HepG2 (cell line): ENCODE results near the gene KLHL35. TPM values are rescaled to one million over a fixed set of nuclear protein-coding genes. Genes with fewer than 3 reads are reported as not detected.

Experiments used
- ATF5 ChIP-seq: sonication (generic); formaldehyde crosslinking; IDR thresholded peaks from 2 replicates; pipeline ENCODE4 v1.4.0; 2020; ENCODE audit warnings: mild to moderate bottlenecking, low read depth, missing genetic modification reagents
- ELF1 ChIP-seq: sonication (generic); formaldehyde crosslinking; IDR thresholded peaks from 2 replicates; pipeline ENCODE4 v1.4.0; 2020; ENCODE audit warnings: missing genetic modification reagents
- HBP1 ChIP-seq: IDR thresholded peaks from 2 replicates; pipeline ENCODE4 v1.6.1; 2016; ENCODE audit warnings: low read depth, control low read depth
- MAZ ChIP-seq, 2 experiments: sonication (generic) in 1 of 2; formaldehyde crosslinking in 1 of 2; IDR thresholded peaks; 2 replicates each; pipeline versions ENCODE4 v1.5.0 to v1.6.1; 2012 to 2020; ENCODE audit warnings: low read depth in 2 of 2, mild to moderate bottlenecking in 2 of 2, borderline replicate concordance in 1 of 2, improper control_type of control experiment in 1 of 2, low read length in 1 of 2, missing genetic modification reagents in 1 of 2, moderate library complexity in 1 of 2
- MEIS1 ChIP-seq: sonication (generic); formaldehyde crosslinking; IDR thresholded peaks from 2 replicates; pipeline ENCODE4 v1.9.0; 2021; ENCODE audit warnings: mild to moderate bottlenecking, missing genetic modification reagents, moderate library complexity, borderline replicate concordance
- MTA3 ChIP-seq: sonication (generic); formaldehyde crosslinking; IDR thresholded peaks from 2 replicates; pipeline ENCODE4 v1.4.0; 2020; ENCODE audit warnings: missing genetic modification reagents
- MXI1 ChIP-seq: IDR thresholded peaks from 3 replicates; pipeline ENCODE4 v1.6.1; 2012; ENCODE audit warnings: low read depth, low read length, inconsistent platforms, borderline replicate concordance
- POLR2A ChIP-seq, 2 experiments: IDR thresholded peaks; 2 replicates each; pipeline ENCODE4 v1.6.1; 2011; ENCODE audit warnings: low read depth in 2 of 2, low read length in 2 of 2, mild to moderate bottlenecking in 1 of 2, moderate library complexity in 1 of 2; ENCODE audit not compliant: insufficient read depth in 1 of 2
- RAD51 ChIP-seq: fragments of 450-650 bp; IDR thresholded peaks from 2 replicates; pipeline ENCODE4 v1.6.1; 2016; ENCODE audit warnings: borderline replicate concordance
- SAFB2 ChIP-seq: sonication (generic); formaldehyde crosslinking; IDR thresholded peaks from 2 replicates; pipeline ENCODE4 v1.5.1; 2020; ENCODE audit warnings: missing genetic modification reagents, low read depth, mild to moderate bottlenecking, borderline replicate concordance
- SP4 ChIP-seq: sonication (generic); formaldehyde crosslinking; IDR thresholded peaks from 2 replicates; pipeline ENCODE4 v1.8.1; 2023; ENCODE audit warnings: mild to moderate bottlenecking, missing genetic modification reagents
- SPEN ChIP-seq: sonication (generic); formaldehyde crosslinking; IDR thresholded peaks from 2 replicates; pipeline ENCODE4 v1.5.1; 2020; ENCODE audit warnings: low read depth, mild to moderate bottlenecking, missing genetic modification reagents
- TEAD3 ChIP-seq: optimal IDR thresholded peaks from 2 replicates; pipeline ENCODE3; 2016; ENCODE audit warnings: borderline replicate concordance
- ZKSCAN8 ChIP-seq: IDR thresholded peaks from 2 replicates; pipeline ENCODE4 v1.6.1; 2016; ENCODE audit warnings: borderline replicate concordance, missing genetic modification reagents, missing compliant biosample characterization
- polyA plus RNA-seq, 8 experiments: library from polyadenylated mRNA; depleted of rRNA in 3 of 8; stranded (reverse) in 7 of 8; unstranded in 1 of 8; fragments of >200 nt; fragmentation: Illumina TruSeq in 4 of 8; extraction: Trizol in 4 of 8; gene quantifications; 2 replicates each; pipeline versions ENCODE4 v1.2.1 to v1.2.3, GENCODE V29; 2011 to 2016; ENCODE audit warnings: low read depth in 4 of 8, missing spikeins in 1 of 8, mixed read lengths in 1 of 8; ENCODE audit not compliant: insufficient read depth in 1 of 8
- total RNA-seq, 5 experiments: library from RNA; depleted of rRNA; stranded (reverse); fragments of >200 nt; fragmentation: Illumina TruSeq; extraction: Trizol; gene quantifications; 2 replicates each; pipeline ENCODE4 v1.2.3, GENCODE V29; 2016; ENCODE audit warnings: low read depth in 1 of 5
- TF ChIP-seq, protein P1 (sequence below): sonication (generic); formaldehyde crosslinking; IDR thresholded peaks from 2 replicates; pipeline ENCODE4 v1.4.0; 2020; ENCODE audit warnings: low read depth, mild to moderate bottlenecking, missing genetic modification reagents
- TF ChIP-seq, protein P2 (sequence below): IDR thresholded peaks from 2 replicates; pipeline ENCODE4 v1.6.1; 2016; ENCODE audit warnings: control low read depth
- TF ChIP-seq, protein P3 (sequence below): IDR thresholded peaks from 2 replicates; pipeline ENCODE4 v1.6.1; 2016; ENCODE audit warnings: low read depth
- TF ChIP-seq, protein P4 (sequence below): sonication (generic); formaldehyde crosslinking; IDR thresholded peaks from 2 replicates; pipeline ENCODE4 v1.4.0; 2020; ENCODE audit warnings: missing genetic modification reagents, borderline replicate concordance

KLHL35 gene
- total and polyA plus RNA-seq, 2 of the 13 experiments (the other 11 are each of a cell fraction or from before 2014, with no cell fraction given): not detected

DNA sequence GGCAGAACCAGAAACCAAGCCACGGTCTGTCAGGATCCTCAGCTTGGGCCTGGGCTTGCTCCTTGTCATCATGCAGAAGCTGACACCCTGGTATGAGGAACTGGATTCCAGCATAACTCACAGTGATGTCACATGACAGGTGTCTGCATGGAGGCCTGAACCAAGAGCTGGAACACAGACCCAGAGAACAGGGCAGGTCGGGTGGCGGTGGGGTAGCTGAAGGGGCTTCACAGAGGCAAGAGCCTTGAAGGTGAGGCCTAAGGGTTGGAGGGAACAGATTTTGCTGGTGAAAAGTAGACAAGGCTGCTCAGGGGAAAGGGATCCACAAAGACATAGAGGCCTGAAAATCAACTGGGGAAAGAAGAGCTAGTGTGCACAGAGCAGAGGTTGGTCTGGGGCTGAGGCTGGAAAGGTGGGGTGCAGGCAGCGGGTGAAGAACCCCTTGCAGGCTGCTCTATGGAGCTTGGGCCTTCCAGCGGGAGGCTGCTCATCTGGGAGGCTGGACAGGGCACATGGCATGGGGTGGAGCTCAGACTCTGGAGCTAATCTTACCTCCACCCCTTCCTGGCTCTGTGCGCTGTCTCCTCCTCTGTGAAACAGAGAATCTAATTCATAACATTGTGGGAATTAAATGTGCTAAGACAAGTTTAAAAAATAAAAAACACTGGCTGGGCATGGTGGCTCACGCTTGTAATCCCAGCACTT, 52.1 kb downstream of the KLHL35 start (continued):
- TF ChIP-seq ELF1 (CRISPR knock-in tag) (peak; percentile 69), HBP1 (CRISPR knock-in tag) (0 out of 2 replicates have a peak, but pooled peaks have one; percentile 39), MAZ (IDR thresholded peaks at IDR 0.05; ENCODE audit: borderline replicate concordance, low read depth, low read length) (no peak), MAZ (CRISPR knock-in tag; IDR thresholded peaks at IDR 0.05; ENCODE audit: low read depth) (no peak), POLR2A (IDR thresholded peaks at IDR 0.05; ENCODE audit: insufficient read depth in 1 of 2, low read depth in 2 of 2, low read length in 2 of 2) (no peak), TEAD3 (peak; percentile 100), SPEN (CRISPR knock-in tag) (0 out of 2 replicates have a peak, but pooled peaks have one; percentile 27), ZKSCAN8 (CRISPR knock-in tag) (0 out of 2 replicates have a peak, but pooled peaks have one; percentile 33), RAD51 (peak; percentile 39; the same call in 1 of the 2 replicates), SP4 (CRISPR knock-in tag) (0 out of 2 replicates have a peak, but pooled peaks have one; percentile 16), ATF5 (no peak), SAFB2 (CRISPR knock-in tag) (no peak), MXI1 (peak; percentile 35; the same call in 1 of the 3 replicates), MEIS1 (CRISPR knock-in tag) (no peak; the same call in 1 of the 2 replicates), MTA3 (no peak)
- TF ChIP-seq, protein P1, sequence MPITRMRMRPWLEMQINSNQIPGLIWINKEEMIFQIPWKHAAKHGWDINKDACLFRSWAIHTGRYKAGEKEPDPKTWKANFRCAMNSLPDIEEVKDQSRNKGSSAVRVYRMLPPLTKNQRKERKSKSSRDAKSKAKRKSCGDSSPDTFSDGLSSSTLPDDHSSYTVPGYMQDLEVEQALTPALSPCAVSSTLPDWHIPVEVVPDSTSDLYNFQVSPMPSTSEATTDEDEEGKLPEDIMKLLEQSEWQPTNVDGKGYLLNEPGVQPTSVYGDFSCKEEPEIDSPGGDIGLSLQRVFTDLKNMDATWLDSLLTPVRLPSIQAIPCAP (CRISPR knock-in tag): no peak
- TF ChIP-seq, protein P2, sequence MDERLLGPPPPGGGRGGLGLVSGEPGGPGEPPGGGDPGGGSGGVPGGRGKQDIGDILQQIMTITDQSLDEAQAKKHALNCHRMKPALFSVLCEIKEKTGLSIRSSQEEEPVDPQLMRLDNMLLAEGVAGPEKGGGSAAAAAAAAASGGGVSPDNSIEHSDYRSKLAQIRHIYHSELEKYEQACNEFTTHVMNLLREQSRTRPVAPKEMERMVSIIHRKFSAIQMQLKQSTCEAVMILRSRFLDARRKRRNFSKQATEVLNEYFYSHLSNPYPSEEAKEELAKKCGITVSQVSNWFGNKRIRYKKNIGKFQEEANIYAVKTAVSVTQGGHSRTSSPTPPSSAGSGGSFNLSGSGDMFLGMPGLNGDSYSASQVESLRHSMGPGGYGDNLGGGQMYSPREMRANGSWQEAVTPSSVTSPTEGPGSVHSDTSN: peak; percentile 57
- TF ChIP-seq, protein P3, sequence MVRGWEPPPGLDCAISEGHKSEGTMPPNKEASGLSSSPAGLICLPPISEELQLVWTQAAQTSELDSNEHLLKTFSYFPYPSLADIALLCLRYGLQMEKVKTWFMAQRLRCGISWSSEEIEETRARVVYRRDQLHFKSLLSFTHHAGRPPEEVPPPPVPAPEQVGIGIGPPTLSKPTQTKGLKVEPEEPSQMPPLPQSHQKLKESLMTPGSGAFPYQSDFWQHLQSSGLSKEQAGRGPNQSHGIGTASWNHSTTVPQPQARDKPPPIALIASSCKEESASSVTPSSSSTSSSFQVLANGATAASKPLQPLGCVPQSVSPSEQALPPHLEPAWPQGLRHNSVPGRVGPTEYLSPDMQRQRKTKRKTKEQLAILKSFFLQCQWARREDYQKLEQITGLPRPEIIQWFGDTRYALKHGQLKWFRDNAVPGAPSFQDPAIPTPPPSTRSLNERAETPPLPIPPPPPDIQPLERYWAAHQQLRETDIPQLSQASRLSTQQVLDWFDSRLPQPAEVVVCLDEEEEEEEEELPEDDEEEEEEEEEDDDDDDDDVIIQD (CRISPR knock-in tag): no peak
- TF ChIP-seq, protein P4, sequence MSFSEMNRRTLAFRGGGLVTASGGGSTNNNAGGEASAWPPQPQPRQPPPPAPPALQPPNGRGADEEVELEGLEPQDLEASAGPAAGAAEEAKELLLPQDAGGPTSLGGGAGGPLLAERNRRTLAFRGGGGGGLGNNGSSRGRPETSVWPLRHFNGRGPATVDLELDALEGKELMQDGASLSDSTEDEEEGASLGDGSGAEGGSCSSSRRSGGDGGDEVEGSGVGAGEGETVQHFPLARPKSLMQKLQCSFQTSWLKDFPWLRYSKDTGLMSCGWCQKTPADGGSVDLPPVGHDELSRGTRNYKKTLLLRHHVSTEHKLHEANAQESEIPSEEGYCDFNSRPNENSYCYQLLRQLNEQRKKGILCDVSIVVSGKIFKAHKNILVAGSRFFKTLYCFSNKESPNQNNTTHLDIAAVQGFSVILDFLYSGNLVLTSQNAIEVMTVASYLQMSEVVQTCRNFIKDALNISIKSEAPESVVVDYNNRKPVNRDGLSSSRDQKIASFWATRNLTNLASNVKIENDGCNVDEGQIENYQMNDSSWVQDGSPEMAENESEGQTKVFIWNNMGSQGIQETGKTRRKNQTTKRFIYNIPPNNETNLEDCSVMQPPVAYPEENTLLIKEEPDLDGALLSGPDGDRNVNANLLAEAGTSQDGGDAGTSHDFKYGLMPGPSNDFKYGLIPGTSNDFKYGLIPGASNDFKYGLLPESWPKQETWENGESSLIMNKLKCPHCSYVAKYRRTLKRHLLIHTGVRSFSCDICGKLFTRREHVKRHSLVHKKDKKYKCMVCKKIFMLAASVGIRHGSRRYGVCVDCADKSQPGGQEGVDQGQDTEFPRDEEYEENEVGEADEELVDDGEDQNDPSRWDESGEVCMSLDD: no peak
